Effector memory CD8-positive, alpha-beta T cell (primary cell): ENCODE measurements around the gene PIAS4.
"Not testable (repeated sequence)": the region's sequence is repeated elsewhere in the genome, so short reads cannot be mapped to it uniquely, and the experiment has no call there.

Experiments used
- ATAC-seq: fragments of 150-1000 bp; cut with Tn5 transposase; replicated peaks from 2 replicates; pipeline ENCODE4 v1.10.0; 2021; ENCODE audit warnings: mild to moderate bottlenecking, moderate library complexity
- DNase-seq, 3 experiments: peaks; one replicate each; pipeline ENCODE4 v3.0.0; 2021
- H3K27ac Mint-ChIP-seq, 2 donors: one replicate each; pipeline ENCODE4 v1.8.0; 2022; ENCODE audit warnings: mild to moderate bottlenecking in 2 of 2, mixed read lengths in 2 of 2, moderate library complexity in 2 of 2
- H3K27me3 Mint-ChIP-seq, 2 donors: one replicate each; pipeline ENCODE4 v1.8.0; 2022; ENCODE audit warnings: mixed read lengths in 2 of 2
- H3K36me3 Mint-ChIP-seq: one replicate; pipeline ENCODE4 v1.8.0; 2022; ENCODE audit warnings: mild to moderate bottlenecking, moderate library complexity, mixed read lengths; ENCODE audit not compliant: insufficient read depth
- H3K4me1 Mint-ChIP-seq, 2 donors: one replicate each; pipeline ENCODE4 v1.8.0; 2022; ENCODE audit warnings: low read depth in 2 of 2, mixed read lengths in 2 of 2
- H3K4me3 Mint-ChIP-seq, 2 donors: one replicate each; pipeline ENCODE4 v1.8.0; 2022; ENCODE audit warnings: mild to moderate bottlenecking in 2 of 2, mixed read lengths in 2 of 2, moderate library complexity in 2 of 2
- H3K9me3 Mint-ChIP-seq, 2 donors: one replicate each; pipeline ENCODE4 v1.8.0; 2022; ENCODE audit warnings: mixed read lengths in 2 of 2

The PIAS4 gene

DNA sequence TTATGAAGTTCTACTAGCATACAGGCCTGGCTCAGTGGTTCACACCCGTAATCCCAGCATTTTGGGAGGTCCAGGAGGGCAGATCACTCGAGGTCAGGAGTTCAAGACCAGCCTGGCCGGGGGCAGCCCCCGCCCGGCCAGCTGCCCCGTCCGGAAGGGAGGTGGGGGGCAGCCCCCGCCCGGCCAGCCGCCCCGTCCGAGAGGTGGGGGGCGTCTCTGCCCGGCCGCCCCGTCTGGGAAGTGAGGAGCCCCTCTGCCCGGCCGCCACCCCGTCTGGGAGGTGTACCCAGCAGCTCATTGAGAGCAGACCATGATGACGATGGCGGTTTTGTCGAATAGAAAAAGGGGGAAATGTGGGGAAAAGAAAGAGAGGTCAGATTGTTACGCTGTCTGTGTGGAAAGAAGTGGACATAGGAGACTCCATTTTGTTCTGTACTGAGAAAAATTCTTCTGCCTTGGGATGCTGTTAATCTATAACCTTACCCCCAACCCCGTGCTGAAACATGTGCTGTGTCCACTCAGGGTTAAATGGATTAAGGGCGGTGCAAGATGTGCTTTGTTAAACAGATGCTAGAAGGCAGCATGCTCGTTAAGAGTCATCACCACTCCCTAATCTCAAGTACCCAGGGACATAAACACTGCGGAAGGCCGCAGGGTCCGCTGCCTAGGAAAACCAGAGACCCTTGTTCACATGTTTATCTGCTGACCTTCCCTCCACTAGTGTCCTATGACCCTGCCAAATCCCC, 8.7 kb upstream of the PIAS4 start:
- not testable (repeated sequence) for H3K4me1 Mint-ChIP-seq, H3K36me3 Mint-ChIP-seq, H3K27ac Mint-ChIP-seq, ATAC-seq, H3K27me3 Mint-ChIP-seq, DNase-seq, H3K4me3 Mint-ChIP-seq, H3K9me3 Mint-ChIP-seq

DNA sequence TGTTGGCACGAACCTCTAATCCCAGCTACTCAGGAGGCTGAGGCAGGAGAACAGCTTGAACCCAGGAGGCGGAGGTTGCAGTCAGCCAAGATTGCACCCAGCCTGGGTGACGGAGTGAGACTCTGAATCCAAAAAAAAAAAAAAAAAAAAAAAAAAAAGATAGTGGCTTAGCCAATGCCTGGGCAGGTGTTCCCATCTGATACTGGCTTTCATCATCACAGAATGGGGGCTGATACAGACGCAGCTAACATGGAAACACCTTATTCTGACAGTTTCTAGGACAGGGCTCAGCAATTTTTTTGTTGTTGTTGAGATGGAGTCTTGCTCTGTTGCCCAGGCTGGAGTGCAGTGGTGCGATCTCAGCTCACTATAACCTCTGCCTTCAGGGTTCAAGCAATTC, 6.7 kb upstream of the PIAS4 start:
- not testable (repeated sequence) for H3K27me3 Mint-ChIP-seq, DNase-seq, H3K4me1 Mint-ChIP-seq, H3K36me3 Mint-ChIP-seq, H3K4me3 Mint-ChIP-seq, ATAC-seq, H3K9me3 Mint-ChIP-seq, H3K27ac Mint-ChIP-seq

DNA sequence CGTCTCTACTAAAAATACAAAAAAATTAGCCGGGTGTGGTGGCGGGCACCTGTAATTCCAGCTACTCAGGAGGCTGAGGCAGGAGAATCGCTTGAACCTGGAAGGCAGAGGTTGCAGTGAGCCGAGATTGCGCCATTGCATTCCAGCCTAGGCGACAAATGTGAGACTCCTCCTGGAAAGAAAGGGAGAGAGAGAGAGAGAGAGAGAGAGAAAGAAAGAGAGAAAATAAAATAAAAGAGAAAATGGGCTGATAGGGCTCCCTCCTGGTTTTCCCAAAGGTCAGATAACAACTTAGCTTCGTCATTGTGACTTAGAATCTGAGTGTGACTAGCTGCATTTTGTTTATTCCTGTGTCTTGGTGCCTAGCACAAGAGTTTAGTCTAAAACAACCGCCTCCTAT, 2.1 kb upstream of the PIAS4 start:
- not testable (repeated sequence) for H3K27me3 Mint-ChIP-seq, H3K27ac Mint-ChIP-seq, DNase-seq, H3K9me3 Mint-ChIP-seq, ATAC-seq
- Mint-ChIP-seq H3K36me3 (peaks cover 12% of the 10 kb centered on the region), H3K4me1 (peaks cover 10 to 22% of the 10 kb centered on the region in 2 donors), H3K4me3 (peak overlapping the region in 1 of 2 donors; percentile 40)

DNA sequence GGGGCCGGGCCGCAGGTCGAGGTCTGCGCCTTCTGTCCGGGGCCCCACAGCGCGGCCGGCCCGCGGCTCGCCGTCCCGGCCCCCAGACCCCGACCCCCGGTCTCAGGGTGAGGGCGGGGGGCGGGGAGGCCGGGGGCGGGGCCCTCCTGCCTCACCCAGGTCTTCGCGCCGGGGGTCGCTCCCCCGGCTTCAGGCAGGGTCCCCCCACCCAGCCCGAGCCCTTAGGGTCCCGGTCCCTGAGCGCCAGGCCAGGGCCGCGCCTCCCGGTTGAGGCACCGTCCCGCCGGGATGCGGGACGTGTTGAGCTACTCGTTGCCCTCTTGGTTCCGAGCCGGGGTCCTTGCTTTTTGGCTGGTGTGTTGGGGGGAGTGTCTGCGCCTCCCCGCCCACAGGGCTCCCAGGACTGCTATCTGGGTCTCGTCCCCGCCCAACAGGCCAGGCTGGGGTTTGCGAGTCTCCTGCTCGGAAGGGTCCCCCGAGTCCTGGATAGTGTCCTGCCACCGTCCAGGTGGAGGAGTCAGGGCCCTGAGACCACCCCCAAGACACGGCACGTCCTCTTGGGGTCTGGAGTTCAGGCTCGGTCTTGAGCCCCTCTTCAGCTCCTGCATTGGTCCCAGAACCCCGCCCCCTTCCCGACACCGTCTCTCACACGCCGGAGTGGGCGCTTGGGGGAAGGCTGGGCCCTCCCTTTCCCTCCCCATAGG, 452 bp downstream of the PIAS4 start:
- H3K4me3 Mint-ChIP-seq: peak overlapping the region; percentile 87 to 89
- no peak for DNase-seq
- no peaks in the 10 kb centered on the region for H3K9me3 Mint-ChIP-seq
- peaks cover 23 to 33% of the 10 kb centered on the region in 2 donors for H3K4me1 Mint-ChIP-seq
- ATAC-seq: peak; percentile 0
- peaks cover 12% of the 10 kb centered on the region for H3K36me3 Mint-ChIP-seq
- H3K27ac Mint-ChIP-seq: peak overlapping the region; percentile 88 to 93
- H3K27me3 Mint-ChIP-seq: no peaks in the 10 kb centered on the region

DNA sequence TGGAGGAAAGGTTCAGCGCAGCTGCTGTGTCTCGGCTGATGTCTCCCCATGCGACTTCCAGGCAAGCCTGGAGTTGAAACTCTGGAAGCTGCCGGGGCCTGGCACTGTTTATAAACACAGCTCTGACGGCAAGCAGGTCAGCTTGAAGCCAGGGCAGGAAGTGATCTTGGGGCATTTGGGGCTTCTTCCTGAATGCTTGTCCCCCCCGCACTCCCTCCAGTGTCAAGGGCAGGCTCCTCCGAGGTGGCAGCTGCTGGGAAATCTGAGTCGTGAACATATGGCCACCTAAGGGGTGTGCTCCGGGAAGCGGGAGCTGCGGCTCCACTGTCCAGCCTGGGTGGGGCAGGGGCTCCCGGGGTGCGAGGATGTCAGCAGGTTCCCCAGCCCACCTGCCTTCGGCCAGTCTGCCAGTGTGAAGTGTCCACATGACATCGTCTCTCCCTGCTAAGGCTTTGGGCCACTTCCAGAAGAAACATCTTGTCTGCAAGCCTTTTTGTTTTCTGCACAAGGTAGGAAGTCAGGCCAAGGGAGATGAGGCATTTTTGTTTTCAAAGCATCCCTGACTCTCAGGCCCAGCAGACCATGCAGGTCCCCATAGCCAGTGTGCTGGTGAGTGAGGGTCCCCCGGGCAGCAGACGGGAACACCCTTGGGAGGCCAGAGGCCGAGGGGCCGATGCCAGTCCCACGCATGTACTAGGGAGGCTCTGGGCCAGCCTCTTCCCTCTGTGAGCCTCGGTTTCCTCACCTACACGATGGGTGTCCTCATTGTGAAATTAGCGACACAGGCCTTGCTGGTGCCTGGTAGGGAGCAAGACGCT, 2.7 kb downstream of the PIAS4 start:
- Mint-ChIP-seq H3K27ac (peak overlapping the region in 1 of 2 donors; percentile 93), H3K4me1 (peaks cover 25 to 39% of the 10 kb centered on the region in 2 donors), H3K27me3 (no peaks in the 10 kb centered on the region), H3K9me3 (no peaks in the 10 kb centered on the region), H3K4me3 (peak overlapping the region; percentile 87 to 89), H3K36me3 (peaks cover 29% of the 10 kb centered on the region)
- no peak for ATAC-seq
- no peak for DNase-seq

DNA sequence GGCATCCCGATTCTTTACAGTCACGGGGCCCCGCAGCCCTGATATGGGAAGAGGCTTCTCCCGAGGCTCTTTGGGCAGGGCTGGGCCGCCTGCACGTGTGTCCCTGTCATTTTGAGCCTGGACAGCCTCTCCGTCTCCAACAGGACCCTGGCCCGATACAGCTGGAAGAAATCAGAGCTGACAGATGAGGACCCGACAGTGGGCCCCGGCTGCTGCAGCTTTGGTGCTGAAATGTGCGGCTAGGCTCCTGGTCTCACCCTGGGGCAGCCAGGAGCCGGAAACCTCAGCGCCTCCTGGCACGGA, 3.2 kb downstream of the PIAS4 start:
- DNase-seq: no peak
- Mint-ChIP-seq H3K9me3 (no peaks in the 10 kb centered on the region), H3K27me3 (no peaks in the 10 kb centered on the region), H3K4me3 (no peak overlapping the region), H3K4me1 (peaks cover 25 to 39% of the 10 kb centered on the region in 2 donors), H3K27ac (peak overlapping the region in 1 of 2 donors; percentile 93), H3K36me3 (peaks cover 31% of the 10 kb centered on the region)
- ATAC-seq: no peak

DNA sequence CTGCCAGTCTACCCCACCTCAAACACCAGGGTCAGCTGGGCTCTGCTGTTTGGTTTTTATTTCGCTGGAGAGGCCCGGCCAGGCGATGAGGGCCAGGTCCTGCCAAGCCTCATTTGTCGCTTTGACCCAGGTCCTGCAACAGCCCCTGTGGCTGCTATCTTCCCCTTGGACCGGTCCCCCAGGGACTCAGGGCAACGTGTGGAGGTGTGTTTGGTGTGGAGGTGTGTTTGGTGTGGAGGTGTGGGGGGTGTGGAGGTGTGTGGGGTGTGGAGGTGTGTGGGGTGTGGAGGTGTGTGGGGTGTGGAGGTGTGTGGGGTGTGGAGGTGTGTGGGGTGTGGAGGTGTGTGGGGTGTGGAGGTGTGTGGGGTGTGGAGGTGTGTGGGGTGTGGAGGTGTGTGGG, 3.9 kb downstream of the PIAS4 start:
- Mint-ChIP-seq H3K27ac (peak overlapping the region in 1 of 2 donors; percentile 69), H3K4me3 (peak overlapping the region; percentile 30 to 54)

DNA sequence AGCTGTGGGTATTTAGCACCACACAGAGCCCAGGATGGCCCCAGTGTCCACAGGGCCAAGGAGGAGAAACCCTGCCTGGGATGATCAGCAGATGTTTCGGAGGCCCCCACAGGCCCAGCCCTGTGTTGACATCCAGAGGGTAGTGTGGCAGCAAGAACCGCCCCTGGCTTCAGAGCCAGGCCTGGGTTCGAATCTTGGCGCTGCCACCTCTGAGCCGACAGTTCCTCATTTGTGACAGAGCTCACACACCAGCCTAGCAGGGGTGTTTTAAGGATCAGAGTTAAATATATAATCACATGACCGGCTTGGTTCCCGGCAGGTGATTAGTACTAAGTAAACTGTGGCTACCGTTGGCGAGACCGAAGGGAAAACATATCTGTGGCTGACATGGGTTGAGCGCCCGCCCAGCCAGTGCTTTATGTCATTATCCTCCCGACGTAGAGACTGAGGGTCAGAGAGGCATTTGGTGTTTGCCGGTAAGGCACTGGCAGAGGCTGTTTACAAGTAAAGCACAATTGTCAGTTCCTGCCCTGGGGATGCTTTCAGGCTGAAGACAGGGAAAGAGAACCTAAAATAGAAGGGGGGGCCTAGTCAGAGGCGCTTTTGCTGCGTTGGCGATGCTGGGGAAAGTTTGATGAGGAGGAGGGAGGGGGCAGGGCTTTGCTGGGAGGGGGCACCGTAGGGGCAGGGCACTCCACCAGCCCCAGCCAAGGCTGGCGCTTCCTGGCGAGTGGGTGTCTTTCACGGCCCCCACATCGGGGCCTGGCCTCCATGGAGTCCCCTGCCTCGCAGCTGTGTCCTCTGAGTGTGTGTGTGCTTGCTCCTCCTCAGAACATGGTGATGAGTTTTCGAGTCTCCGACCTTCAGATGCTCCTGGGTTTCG, 4.8 kb downstream of the PIAS4 start:
- Mint-ChIP-seq H3K9me3 (no peaks in the 10 kb centered on the region), H3K27ac (peak overlapping the region; percentile 38 to 80), H3K36me3 (peaks cover 25% of the 10 kb centered on the region), H3K27me3 (no peaks in the 10 kb centered on the region), H3K4me3 (no peak overlapping the region), H3K4me1 (peaks cover 30 to 36% of the 10 kb centered on the region in 2 donors)
- ATAC-seq: no peak
- no peak for DNase-seq

More for the DNA sequence above, 3.9 kb downstream of the PIAS4 start:
- ATAC-seq, H3K27me3 Mint-ChIP-seq, H3K9me3 Mint-ChIP-seq, DNase-seq: not testable (repeated sequence)
- Mint-ChIP-seq H3K4me1 (peaks cover 30 to 36% of the 10 kb centered on the region in 2 donors), H3K36me3 (peaks cover 28% of the 10 kb centered on the region)

DNA sequence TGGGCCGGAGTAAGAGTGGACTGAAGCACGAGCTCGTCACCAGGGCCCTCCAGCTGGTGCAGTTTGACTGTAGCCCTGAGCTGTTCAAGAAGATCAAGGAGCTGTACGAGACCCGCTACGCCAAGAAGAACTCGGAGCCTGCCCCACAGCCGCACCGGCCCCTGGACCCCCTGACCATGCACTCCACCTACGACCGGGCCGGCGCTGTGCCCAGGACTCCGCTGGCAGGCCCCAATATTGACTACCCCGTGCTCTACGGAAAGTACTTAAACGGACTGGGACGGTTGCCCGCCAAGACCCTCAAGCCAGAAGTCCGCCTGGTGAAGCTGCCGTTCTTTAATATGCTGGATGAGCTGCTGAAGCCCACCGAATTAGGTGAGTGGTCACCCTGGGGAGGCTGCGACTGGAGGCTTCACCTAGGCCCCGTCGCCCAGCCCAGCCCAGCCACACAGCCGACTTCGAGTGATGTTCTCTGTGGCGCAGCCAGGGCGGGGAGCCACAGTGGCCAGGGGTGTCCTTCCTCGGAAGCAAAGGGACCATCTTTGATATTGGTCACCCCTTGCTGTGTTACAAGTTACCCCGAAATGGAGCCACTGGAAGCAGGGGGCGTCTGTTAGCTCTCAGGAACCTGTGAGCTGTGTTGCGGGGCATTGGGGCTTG, 5.6 kb downstream of the PIAS4 start:
- H3K4me3 Mint-ChIP-seq: no peak overlapping the region
- no peak for DNase-seq
- H3K27ac Mint-ChIP-seq: peak overlapping the region; percentile 35 to 80

DNA sequence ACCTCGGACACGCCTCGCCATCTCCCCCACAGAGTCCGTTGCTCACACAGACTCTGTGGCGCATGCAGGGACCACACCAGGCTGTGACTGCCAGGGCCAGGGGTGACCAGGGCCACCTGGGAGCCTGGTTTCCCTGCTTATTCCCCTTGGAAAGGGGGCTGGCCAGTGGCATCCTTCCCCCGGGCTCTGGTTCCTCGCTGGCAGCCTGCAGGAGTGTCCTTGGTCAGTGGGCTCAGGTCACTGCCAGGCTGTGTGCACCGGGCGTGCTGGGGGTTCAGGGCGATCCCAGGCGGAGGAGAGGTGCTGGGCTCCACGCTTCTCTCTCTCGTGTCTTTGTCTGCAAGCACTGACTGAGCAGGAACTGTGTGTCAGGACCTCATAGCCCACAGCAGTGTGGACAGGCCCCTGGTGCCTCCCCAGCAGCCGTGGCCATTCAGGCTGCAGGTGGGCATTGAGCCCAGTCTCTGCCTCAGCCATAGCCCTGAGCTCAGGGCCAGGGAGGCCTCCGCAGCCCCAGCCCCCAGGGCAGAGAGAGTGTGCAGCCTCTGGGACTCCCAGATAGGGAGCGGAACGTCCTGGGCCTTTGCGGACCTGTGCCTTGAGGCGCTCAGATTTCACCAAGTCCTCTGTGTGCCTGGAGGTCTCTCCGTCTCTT, 6.5 kb downstream of the PIAS4 start:
- DNase-seq (no peak), ATAC-seq (no peak)
- Mint-ChIP-seq H3K36me3 (peaks cover 32% of the 10 kb centered on the region), H3K27me3 (no peaks in the 10 kb centered on the region), H3K4me3 (no peak overlapping the region), H3K27ac (peak overlapping the region in 1 of 2 donors; percentile 80), H3K9me3 (no peaks in the 10 kb centered on the region), H3K4me1 (peaks cover 26 to 32% of the 10 kb centered on the region in 2 donors)

More for the DNA sequence above, 5.6 kb downstream of the PIAS4 start:
- Mint-ChIP-seq H3K27me3 (no peaks in the 10 kb centered on the region), H3K36me3 (peaks cover 28% of the 10 kb centered on the region), H3K4me1 (peaks cover 30 to 36% of the 10 kb centered on the region in 2 donors), H3K9me3 (no peaks in the 10 kb centered on the region)
- ATAC-seq: no peak

DNA sequence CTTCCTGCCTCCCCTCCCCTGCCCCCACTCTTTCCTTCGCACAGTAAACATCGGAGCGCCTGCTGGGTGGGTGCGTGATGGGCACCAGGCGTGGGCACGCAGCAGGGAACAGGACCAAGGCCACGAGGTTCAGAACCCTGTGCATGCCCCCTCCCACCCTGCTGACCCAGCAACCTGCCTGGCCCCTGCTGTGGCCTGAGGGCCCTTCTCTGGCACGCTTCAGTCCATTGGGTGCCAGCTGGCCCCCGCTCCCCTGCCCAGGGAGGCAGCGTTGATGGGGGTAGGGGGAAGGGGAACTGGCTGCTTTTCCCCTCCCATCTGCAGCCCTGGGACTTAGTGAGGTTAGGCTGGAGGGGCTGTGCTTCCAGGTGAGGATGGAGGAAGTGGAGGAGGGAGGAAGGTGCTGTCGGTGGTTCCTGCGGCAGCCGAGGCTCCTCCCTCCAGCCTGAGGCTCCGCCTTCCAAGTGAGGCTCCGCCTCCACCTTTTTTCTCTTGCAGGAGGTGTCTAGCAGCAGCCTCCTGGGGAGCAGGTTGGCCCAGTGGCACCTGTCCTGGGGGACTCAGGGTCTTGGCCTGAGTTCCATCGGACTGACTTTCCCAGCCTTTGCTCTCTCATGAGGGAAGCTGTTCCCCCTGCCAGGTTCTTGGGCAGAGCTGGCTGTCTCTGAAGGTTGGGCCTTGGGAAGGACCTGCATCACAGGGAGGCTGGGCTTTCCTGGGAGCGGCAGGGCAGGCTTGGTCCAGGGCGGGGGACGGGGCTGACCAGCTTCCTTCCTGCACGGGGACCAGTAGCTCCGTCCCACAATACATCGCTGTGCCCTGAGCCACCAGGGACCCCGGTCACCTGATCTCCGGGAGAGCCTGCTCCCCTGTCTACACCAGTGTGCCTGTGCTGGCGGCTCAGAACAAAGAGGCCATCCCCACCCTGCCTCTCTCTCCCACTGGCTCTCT, 7.3 kb downstream of the PIAS4 start:
- peak in 2 of 3 experiments; percentile 14 to 22 for DNase-seq
- H3K9me3 Mint-ChIP-seq: no peaks in the 10 kb centered on the region
- H3K36me3 Mint-ChIP-seq: peaks cover 32% of the 10 kb centered on the region
- H3K27ac Mint-ChIP-seq: peak overlapping the region in 1 of 2 donors; percentile 80
- peak overlapping the region in 1 of 2 donors; percentile 5 for H3K4me3 Mint-ChIP-seq
- no peaks in the 10 kb centered on the region for H3K27me3 Mint-ChIP-seq
- H3K4me1 Mint-ChIP-seq: peaks cover 23 to 24% of the 10 kb centered on the region in 2 donors
- peak; percentile 48 for ATAC-seq
